Cardiac septum (tissue), 1 donor: ENCODE results near the gene PIGL. TPM values are rescaled to one million over a fixed set of nuclear protein-coding genes. Genes with fewer than 3 reads are reported as not detected.

Source experiments
- microRNA-seq: library from miRNA; unstranded; fragments of <30 nt; microRNA quantifications from one replicate; pipeline ENCODE4 v1.2.0, GENCODE V29; 2020
- total RNA-seq: library from RNA; stranded (reverse); fragmentation: NEBNext Ultra II Directional; extraction: Animal tissue kit (Norgen Biotek cat#: 25700); gene quantifications from one replicate; pipeline ENCODE4 v1.2.1, GENCODE V29; 2021
- donor health status: DM: no; HTN: no; CAD: no.

Gene PIGL
- total RNA-seq, 1 donor from 2014 or later: 9.9 TPM

Small RNAs within 50 kb of the gene (microRNA-seq; reads per million reads assigned to microRNA genes)
- not detected for gene MIR1288

Other genes with a start within 250 kb of the PIGL start
- 17.8 TPM for gene ZSWIM7, start 217.5 kb upstream of the PIGL start, total RNA-seq
- 29.0 TPM for gene TTC19, start 217.4 kb upstream of the PIGL start, total RNA-seq
- 78.1 TPM for gene NCOR1, start 1.7 kb upstream of the PIGL start, total RNA-seq
- 2.9 TPM for gene CENPV, start 136.3 kb downstream of the PIGL start, total RNA-seq
- 1,552 TPM for gene UBB, start 163.9 kb downstream of the PIGL start, total RNA-seq
- gene TRPV2, start 198.4 kb downstream of the PIGL start, total RNA-seq: 9.1 TPM